ENCODE measurements around the gene STXBP6. TPM values are rescaled to one million over a fixed set of nuclear protein-coding genes. Genes with fewer than 3 reads are reported as not detected.
A peak's percentile ranks its signal among the peaks of the same experiment; 100 is the strongest.

The STXBP6 gene
- total and polyA plus RNA-seq, 12 donors = 0.06 to 3.7 (median 0.68) TPM

DNA sequence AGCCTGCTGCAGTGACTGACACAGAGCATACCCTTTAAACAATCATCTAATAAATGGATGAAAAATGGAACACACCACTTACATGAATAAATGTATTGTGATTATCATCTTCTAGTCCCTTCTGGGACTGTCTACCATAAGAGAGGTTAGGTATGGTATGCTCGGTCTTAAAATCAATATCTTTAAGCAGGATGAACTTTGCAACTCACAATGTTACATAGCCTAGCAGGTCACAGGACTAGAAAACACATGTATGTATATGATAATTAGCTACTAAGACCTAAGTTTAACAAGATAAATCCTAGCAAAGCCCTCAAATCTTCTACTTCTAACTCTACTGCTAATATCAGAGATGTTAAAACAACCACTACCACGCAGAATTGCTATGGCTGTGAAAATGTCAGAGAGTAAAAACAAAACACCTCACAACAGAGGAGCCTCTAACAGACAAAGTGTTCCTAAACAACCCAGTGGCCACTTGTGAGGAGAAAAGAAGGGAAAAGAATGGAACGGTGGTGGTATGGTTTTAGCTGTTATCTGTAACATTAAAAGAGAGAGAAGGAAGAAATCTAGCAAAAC lies 139.4 kb downstream of the STXBP6 start:
- DNase-seq = no peak
- intact Hi-C loops (cut with DNase I) = no loop called here
- 83 to 97% (median 93%) methylated on average over 3 of the region's 3 CpGs for WGBS, 4 donors
- no peak for TF ChIP-seq POLR2A (IDR thresholded peaks at IDR 0.05)
- TF ChIP-seq, protein P1, sequence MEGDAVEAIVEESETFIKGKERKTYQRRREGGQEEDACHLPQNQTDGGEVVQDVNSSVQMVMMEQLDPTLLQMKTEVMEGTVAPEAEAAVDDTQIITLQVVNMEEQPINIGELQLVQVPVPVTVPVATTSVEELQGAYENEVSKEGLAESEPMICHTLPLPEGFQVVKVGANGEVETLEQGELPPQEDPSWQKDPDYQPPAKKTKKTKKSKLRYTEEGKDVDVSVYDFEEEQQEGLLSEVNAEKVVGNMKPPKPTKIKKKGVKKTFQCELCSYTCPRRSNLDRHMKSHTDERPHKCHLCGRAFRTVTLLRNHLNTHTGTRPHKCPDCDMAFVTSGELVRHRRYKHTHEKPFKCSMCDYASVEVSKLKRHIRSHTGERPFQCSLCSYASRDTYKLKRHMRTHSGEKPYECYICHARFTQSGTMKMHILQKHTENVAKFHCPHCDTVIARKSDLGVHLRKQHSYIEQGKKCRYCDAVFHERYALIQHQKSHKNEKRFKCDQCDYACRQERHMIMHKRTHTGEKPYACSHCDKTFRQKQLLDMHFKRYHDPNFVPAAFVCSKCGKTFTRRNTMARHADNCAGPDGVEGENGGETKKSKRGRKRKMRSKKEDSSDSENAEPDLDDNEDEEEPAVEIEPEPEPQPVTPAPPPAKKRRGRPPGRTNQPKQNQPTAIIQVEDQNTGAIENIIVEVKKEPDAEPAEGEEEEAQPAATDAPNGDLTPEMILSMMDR (IDR thresholded peaks at IDR 0.05) = no peak
- H3K4me1 ChIP-seq (replicated peaks in 1 of 2) = peaks cover 3 to 10% of the 10 kb centered on the region in 2 donors
- no peaks in the 10 kb centered on the region for H3K9me3 ChIP-seq (replicated peaks in 1 of 3)
- H3K4me3 ChIP-seq = no peak overlapping the region
- no peaks in the 10 kb centered on the region for H3K27me3 ChIP-seq
- no peak overlapping the region for H3K27ac ChIP-seq
- H3K36me3 ChIP-seq (replicated peaks in 1 of 2) = no peaks in the 10 kb centered on the region

DNA sequence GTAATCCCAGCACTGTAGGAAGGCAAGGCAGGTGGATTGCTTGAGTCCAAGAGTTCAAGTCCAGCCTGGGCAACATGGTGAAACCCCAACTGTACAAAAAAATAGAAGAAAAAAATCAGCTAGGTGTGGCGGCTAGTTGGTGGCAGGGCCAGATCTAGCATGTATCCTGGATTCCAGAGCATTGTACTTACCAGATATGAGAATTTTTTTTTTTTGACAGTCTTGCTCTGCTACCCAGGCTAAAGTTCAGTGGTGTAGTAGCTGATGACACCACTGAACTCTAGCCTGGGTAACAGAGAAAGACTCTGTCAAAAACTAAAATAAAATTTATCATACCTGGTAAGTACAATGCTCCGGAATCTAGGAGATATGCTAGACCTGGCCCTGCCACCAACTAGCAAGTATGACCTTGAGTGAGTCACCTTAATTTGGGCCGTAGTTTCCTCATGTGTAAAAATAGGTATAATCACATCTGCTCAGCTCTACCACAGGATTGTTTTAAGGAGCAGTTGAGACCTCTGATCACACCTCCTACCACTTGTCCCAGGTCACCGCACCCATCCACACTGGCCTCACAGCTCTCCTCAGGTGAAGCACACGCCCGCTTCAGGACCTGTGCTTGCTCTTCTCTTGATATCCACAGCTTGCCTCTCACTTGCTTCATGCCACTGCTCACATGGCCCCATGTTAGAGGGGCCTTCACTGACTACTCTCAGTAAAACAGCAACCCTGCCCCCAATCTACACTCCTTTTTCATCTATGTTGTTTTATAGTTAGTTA lies 140.2 kb downstream of the STXBP6 start:
- no peak for DNase-seq
- H3K27ac ChIP-seq = no peak overlapping the region
- H3K4me3 ChIP-seq = no peak overlapping the region
- 78 to 91% (median 79%) methylated on average over 6 of the region's 6 CpGs for WGBS, 4 donors
- no peaks in the 10 kb centered on the region for H3K27me3 ChIP-seq
- intact Hi-C loops (cut with DNase I) = no loop called here
- H3K9me3 ChIP-seq (replicated peaks in 1 of 3) = no peaks in the 10 kb centered on the region
- no peaks in the 10 kb centered on the region for H3K36me3 ChIP-seq (replicated peaks in 1 of 2)
- TF ChIP-seq, protein P1 (IDR thresholded peaks at IDR 0.05) = no peak
- no peak for TF ChIP-seq POLR2A (IDR thresholded peaks at IDR 0.05)
- peaks cover 3 to 10% of the 10 kb centered on the region in 2 donors for H3K4me1 ChIP-seq (replicated peaks in 1 of 2)

DNA sequence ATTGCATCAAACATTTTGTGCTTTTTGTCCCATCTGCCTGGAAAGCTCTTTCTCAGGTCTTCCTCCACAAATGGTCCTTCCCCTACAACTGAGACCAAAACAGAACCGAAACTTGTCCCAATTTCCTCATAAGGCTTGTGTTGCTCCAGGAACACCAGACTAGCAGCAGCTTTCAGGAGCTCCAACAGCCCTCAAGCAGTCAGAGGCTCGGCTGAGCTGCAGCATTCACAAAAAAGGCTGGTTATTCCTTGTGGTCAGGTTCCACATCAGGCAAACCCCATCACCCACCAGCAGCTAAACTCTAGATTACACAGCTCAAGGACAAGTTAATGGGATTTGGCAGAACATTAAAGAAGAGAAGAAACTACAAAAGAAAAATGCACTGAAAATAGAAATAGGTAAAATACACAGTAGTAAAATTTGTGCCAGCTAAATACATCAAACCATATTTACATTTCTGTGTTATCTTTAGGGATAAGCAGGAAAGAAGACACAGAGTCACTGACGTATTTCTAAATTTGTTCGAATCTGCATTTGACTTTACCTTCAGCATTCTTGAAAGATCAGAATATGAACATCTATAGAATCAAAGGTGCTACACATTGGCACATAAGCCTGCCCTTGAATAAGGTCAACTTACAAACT lies 141.2 kb downstream of the STXBP6 start:
- Histone ChIP-seq H3K4me1 (replicated peaks in 1 of 2) (peaks cover 3 to 10% of the 10 kb centered on the region in 2 donors), H3K27ac (no peak overlapping the region), H3K4me3 (no peak overlapping the region), H3K27me3 (no peaks in the 10 kb centered on the region), H3K9me3 (replicated peaks in 1 of 3) (no peaks in the 10 kb centered on the region), H3K36me3 (replicated peaks in 1 of 2) (no peaks in the 10 kb centered on the region)
- 42 to 55% (median 47%) methylated on average over 4 of the region's 4 CpGs for WGBS, 4 donors
- intact Hi-C loops (cut with DNase I) = no loop called here
- peak in 3 of 7 donors; percentile 15 to 19 (median 17) for DNase-seq
- no peak for TF ChIP-seq POLR2A (IDR thresholded peaks at IDR 0.05)

DNA sequence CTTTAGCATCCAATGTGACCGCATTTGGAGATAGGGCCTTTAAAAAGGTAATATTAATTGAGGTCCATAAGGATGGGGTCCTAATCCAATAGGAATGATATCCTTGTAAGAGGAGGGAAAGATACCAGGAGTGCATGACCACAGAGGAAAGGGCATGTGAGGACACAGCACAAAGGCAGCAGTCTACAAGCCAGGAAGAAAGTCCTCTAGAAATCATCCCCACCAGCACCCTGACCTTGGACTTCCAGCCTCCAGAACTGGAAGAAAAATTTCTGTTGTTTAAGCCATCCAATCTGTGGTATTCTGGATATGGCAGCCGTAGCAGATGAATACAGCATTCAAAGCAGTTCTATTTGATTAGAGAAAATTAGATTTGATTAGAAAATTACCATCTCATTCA lies 145.4 kb downstream of the STXBP6 start:
- H3K9me3 ChIP-seq (replicated peaks in 1 of 3) = no peaks in the 10 kb centered on the region
- no peaks in the 10 kb centered on the region for H3K4me1 ChIP-seq (replicated peaks in 1 of 2)
- no peaks in the 10 kb centered on the region for H3K27me3 ChIP-seq
- no peak for DNase-seq
- TF ChIP-seq, protein P1 (IDR thresholded peaks at IDR 0.05) = no peak
- no peak for TF ChIP-seq POLR2A (IDR thresholded peaks at IDR 0.05)
- no peak overlapping the region for H3K27ac ChIP-seq
- WGBS, 4 donors = 91 to 97% (median 95%) methylated on average over 2 of the region's 2 CpGs
- intact Hi-C loops (cut with DNase I) = no loop called here
- no peak overlapping the region for H3K4me3 ChIP-seq
- H3K36me3 ChIP-seq (replicated peaks in 1 of 2) = no peaks in the 10 kb centered on the region
